Keratinocyte (primary cell): ENCODE measurements around the gene ATP10D. TPM values are rescaled to one million over a fixed set of nuclear protein-coding genes. Genes with fewer than 3 reads are reported as not detected.
A peak's percentile ranks its signal among the peaks of the same experiment; 100 is the strongest.
"Not testable (repeated sequence)": the region's sequence is repeated elsewhere in the genome, so short reads cannot be mapped to it uniquely, and the experiment has no call there.

Experiments
- DNase-seq: peaks from one replicate; pipeline ENCODE4 v3.0.0-alpha.2; 2011; ENCODE audit warnings: low read depth, missing footprints, low spot score
- FAIRE-seq: peaks from 2 replicates; lab custom pipeline; 2011; peaks lifted over from hg19 to GRCh38; lab: Jason Lieb, UNC
- H2AFZ ChIP-seq: 2 replicates; pipeline ENCODE4 v1.6.0; 2012; ENCODE audit warnings: low read length, control low read depth, inconsistent platforms; ENCODE audit not compliant: control insufficient read depth
- H3K27ac ChIP-seq: 2 replicates; pipeline ENCODE4 v1.5.1; 2011; ENCODE audit warnings: low read length; ENCODE audit not compliant: control insufficient read depth, insufficient read depth
- H3K27me3 ChIP-seq: 3 replicates; pipeline ENCODE4 v1.6.0; 2011; ENCODE audit warnings: low read length; ENCODE audit not compliant: control insufficient read depth, insufficient read depth; ENCODE audit errors: extremely low read depth
- H3K36me3 ChIP-seq, 2 experiments: 2 replicates in 1 of 2; 3 replicates in 1 of 2; pipeline ENCODE4 v1.5.1; 2011; ENCODE audit warnings: low read length in 2 of 2, mild to moderate bottlenecking in 1 of 2; ENCODE audit not compliant: control insufficient read depth in 2 of 2, insufficient read depth in 2 of 2; ENCODE audit errors: extremely low read depth in 1 of 2
- H3K4me1 ChIP-seq: 3 replicates; pipeline ENCODE4 v1.5.1; 2011; ENCODE audit warnings: low read length; ENCODE audit not compliant: control insufficient read depth, insufficient read depth; ENCODE audit errors: extremely low read depth
- H3K4me2 ChIP-seq: 3 replicates; pipeline ENCODE4 v1.6.0; 2011; ENCODE audit warnings: low read depth, low read length; ENCODE audit not compliant: control insufficient read depth, insufficient read depth; ENCODE audit errors: extremely low read depth
- H3K4me3 ChIP-seq, 3 experiments: fragments of 200-600 bp in 1 of 3; sonication (generic) in 1 of 3; 2 replicates in 2 of 3; 3 replicates in 1 of 3; pipeline ENCODE4 v1.5.1; 2011 to 2016; ENCODE audit warnings: low read length in 3 of 3, mild to moderate bottlenecking in 3 of 3, control low read depth in 2 of 3, inconsistent platforms in 1 of 3, low read depth in 1 of 3, mixed read lengths in 1 of 3, mixed run types in 1 of 3, moderate library complexity in 1 of 3; ENCODE audit not compliant: control insufficient read depth in 2 of 3, insufficient read depth in 2 of 3; ENCODE audit errors: extremely low read depth in 1 of 3
- H3K79me2 ChIP-seq: 2 replicates; pipeline ENCODE4 v1.6.0; 2012; ENCODE audit warnings: low read length; ENCODE audit not compliant: control insufficient read depth, insufficient read depth
- H3K9ac ChIP-seq: 3 replicates; pipeline ENCODE4 v1.6.0; 2011; ENCODE audit warnings: low read length; ENCODE audit not compliant: control insufficient read depth, insufficient read depth; ENCODE audit errors: extremely low read depth
- H3K9me1 ChIP-seq: 3 replicates; pipeline ENCODE4 v1.6.0; 2011; ENCODE audit warnings: low read length; ENCODE audit not compliant: control insufficient read depth, insufficient read depth; ENCODE audit errors: extremely low read depth
- H3K9me3 ChIP-seq: 2 replicates; pipeline ENCODE4 v1.5.1; 2012; ENCODE audit warnings: low read depth, low read length; ENCODE audit not compliant: control insufficient read depth
- H4K20me1 ChIP-seq: 3 replicates; pipeline ENCODE4 v1.6.0; 2011; ENCODE audit warnings: low read length; ENCODE audit not compliant: control insufficient read depth, insufficient read depth; ENCODE audit errors: extremely low read depth
- CTCF ChIP-seq, 3 experiments: IDR thresholded peaks in 1 of 3; conservative IDR thresholded peaks in 1 of 3; optimal IDR thresholded peaks in 1 of 3; 2 replicates in 2 of 3; 3 replicates in 1 of 3; pipeline versions ENCODE3 to v1.5.1; 2011; ENCODE audit warnings: low read length in 3 of 3, mild to moderate bottlenecking in 3 of 3, moderate library complexity in 2 of 3, control low read depth in 1 of 3, inconsistent platforms in 1 of 3; ENCODE audit not compliant: insufficient read depth in 2 of 3; ENCODE audit errors: extremely low read depth in 1 of 3
- EZH2 ChIP-seq: IDR thresholded peaks from one replicate; pipeline ENCODE4 v1.6.1; 2012; ENCODE audit warnings: inconsistent platforms, mild to moderate bottlenecking, low read length, moderate library complexity
- dilution Hi-C: fragments of 300-500 bp; cut with MboI; formaldehyde crosslinking; loops from one replicate; pipeline ENCODE4 v1.7.0; 2020; ENCODE audit warnings: low sequenced_read_pairs; ENCODE audit not compliant: extremely low pct_ligation_motif_present
- polyA plus RNA-seq, 5 experiments: library from polyadenylated mRNA; depleted of rRNA in 3 of 5; stranded (reverse) in 3 of 5; stranded (forward) in 1 of 5; unstranded in 1 of 5; fragments of >200 nt; gene quantifications; 1 replicate in 1 of 5; 2 replicates in 3 of 5; 3 replicates in 1 of 5; pipeline versions ENCODE4 v1.2.1 to v1.2.3, GENCODE V29; 2011 to 2012; ENCODE audit warnings: missing spikeins in 2 of 5, low read depth in 1 of 5, low replicate concordance in 1 of 5

The ATP10D gene
- polyA plus RNA-seq, 1 donor (not counting 4 experiments of a cell fraction or from before 2014, with no cell fraction given), result 97.3 TPM

GRCh38 chr4:47486231-47486673 lies 1.2 kb downstream of the ATP10D start:
- FAIRE-seq (no peak), DNase-seq (no peak)
- Histone ChIP-seq H3K9me1 (no peaks in the 10 kb centered on the region), H3K79me2 (peaks cover 45% of the 10 kb centered on the region), H3K27me3 (no peaks in the 10 kb centered on the region), H3K4me3 (peak overlapping the region; percentile 51 to 92 (median 62)), H3K9me3 (no peaks in the 10 kb centered on the region), H3K4me1 (peaks cover 44% of the 10 kb centered on the region), H3K36me3 (no peaks in the 10 kb centered on the region), H2AFZ (no peak overlapping the region), H4K20me1 (no peaks in the 10 kb centered on the region), H3K9ac (peak overlapping the region; percentile 94), H3K4me2 (peak overlapping the region; percentile 91), H3K27ac (peak overlapping the region; percentile 98)
- no peak for TF ChIP-seq CTCF (optimal IDR thresholded peaks at IDR 0.05 in 1 of 3, IDR thresholded peaks at IDR 0.05 in 1 of 3, conservative IDR thresholded peaks at IDR 0.05 in 1 of 3; ENCODE audit: extremely low read depth in 1 of 3, insufficient read depth in 2 of 3, low read length in 3 of 3)
- dilution Hi-C loops, result no loop called here

- H2AFZ ChIP-seq, DNase-seq, dilution Hi-C loops, H3K27me3 ChIP-seq, H4K20me1 ChIP-seq, H3K9me1 ChIP-seq, H3K36me3 ChIP-seq, FAIRE-seq, H3K9me3 ChIP-seq: not testable (repeated sequence)
- H3K4me1 ChIP-seq, result peaks cover 44% of the 10 kb centered on the region
- H3K9ac ChIP-seq, result peak overlapping the region; percentile 94
- H3K4me2 ChIP-seq, result peak overlapping the region; percentile 91
- peak overlapping the region; percentile 98 for H3K27ac ChIP-seq
- H3K4me3 ChIP-seq, result peak overlapping the region; percentile 51 to 92 (median 62)
- peaks cover 50% of the 10 kb centered on the region for H3K79me2 ChIP-seq
These were observed 1.7 kb downstream of the ATP10D start for GRCh38 chr4:47486727-47487126.

- TF ChIP-seq CTCF (optimal IDR thresholded peaks at IDR 0.05 in 1 of 3, IDR thresholded peaks at IDR 0.05 in 1 of 3, conservative IDR thresholded peaks at IDR 0.05 in 1 of 3; ENCODE audit: extremely low read depth in 1 of 3, insufficient read depth in 2 of 3, low read length in 3 of 3) (no peak), EZH2 (no peak)
- no peak overlapping the region for H3K4me2 ChIP-seq
- peak; percentile 46 for FAIRE-seq
- H3K9me3 ChIP-seq, result no peaks in the 10 kb centered on the region
- H3K27ac ChIP-seq, result no peak overlapping the region
- no peak overlapping the region for H3K4me3 ChIP-seq
- H4K20me1 ChIP-seq, result no peaks in the 10 kb centered on the region
- peaks cover 65% of the 10 kb centered on the region for H3K79me2 ChIP-seq
- peaks cover 26% of the 10 kb centered on the region for H3K4me1 ChIP-seq
- H2AFZ ChIP-seq, result no peak overlapping the region
- dilution Hi-C loops, result no loop called here
- no peaks in the 10 kb centered on the region for H3K27me3 ChIP-seq
- no peaks in the 10 kb centered on the region for H3K9me1 ChIP-seq
- no peak overlapping the region for H3K9ac ChIP-seq
- no peak for DNase-seq
- peaks cover 0 to 4% of the 10 kb centered on the region in 2 experiments for H3K36me3 ChIP-seq
These were observed 3.6 kb downstream of the ATP10D start for GRCh38 chr4:47488706-47489105.
